ENCODE results near the gene POU2F2. TPM values are rescaled to one million over a fixed set of nuclear protein-coding genes. Genes with fewer than 3 reads are reported as not detected.

The POU2F2 gene
- total RNA-seq, 2 experiments from 2014 or later, result 43.6 to 62.8 TPM

GRCh38 chr19:42170715-42171114 is 38.5 kb upstream of the POU2F2 start:
- H3K36me3 Mint-ChIP-seq (ENCODE audit: low read depth), result no peaks in the 10 kb centered on the region

GRCh38 chr19:42169486-42170413 is 37.5 kb upstream of the POU2F2 start:
- Mint-ChIP-seq H3K27ac (no peak overlapping the region), H3K36me3 (ENCODE audit: low read depth) (no peaks in the 10 kb centered on the region), H3K4me1 (no peaks in the 10 kb centered on the region), H3K9me3 (ENCODE audit: low read depth) (no peaks in the 10 kb centered on the region), H3K4me3 (no peak overlapping the region), H3K27me3 (peaks cover 4% of the 10 kb centered on the region)
- ChIA-PET POLR2A (no interaction called here), CTCF (no interaction called here)
- DNase-seq (no peak), ATAC-seq (no peak)
- intact Hi-C loops (cut with DNase I, micrococcal nuclease), result no loop called here

More at GRCh38 chr19:42170715-42171114, 38.5 kb upstream of the POU2F2 start:
- intact Hi-C loops (cut with DNase I, micrococcal nuclease), result no loop called here
- ChIA-PET POLR2A (no interaction called here), CTCF (no interaction called here)
- Mint-ChIP-seq H3K4me3 (no peak overlapping the region), H3K4me1 (peaks cover 8% of the 10 kb centered on the region), H3K27me3 (peaks cover 13% of the 10 kb centered on the region), H3K9me3 (ENCODE audit: low read depth) (no peaks in the 10 kb centered on the region), H3K27ac (no peak overlapping the region)
- ATAC-seq (no peak), DNase-seq (no peak)

- no peaks in the 10 kb centered on the region for H3K36me3 Mint-ChIP-seq (ENCODE audit: low read depth)
- DNase-seq, result no peak
- POLR2A ChIA-PET, result no interaction called here
- no peak for ATAC-seq
- CTCF ChIA-PET, result interaction anchor here (0.6 to 0.8 kb wide), 2 partner anchors 18 to 48 kb away, joined by 3 read pairs; no protein-coding TSS in a partner anchor
- H3K27me3 Mint-ChIP-seq, result no peaks in the 10 kb centered on the region
- no peaks in the 10 kb centered on the region for H3K4me1 Mint-ChIP-seq
- no peak overlapping the region for H3K4me3 Mint-ChIP-seq
- no peaks in the 10 kb centered on the region for H3K9me3 Mint-ChIP-seq (ENCODE audit: low read depth)
- no peak overlapping the region for H3K27ac Mint-ChIP-seq
- intact Hi-C loops (cut with DNase I, micrococcal nuclease), result no loop called here
Observed at GRCh38 chr19:42168206-42168605, 36.0 kb upstream of the POU2F2 start.

GRCh38 chr19:42166316-42166715 is 34.1 kb upstream of the POU2F2 start:
- DNase-seq, result no peak
- Mint-ChIP-seq H3K4me1 (no peaks in the 10 kb centered on the region), H3K4me3 (no peak overlapping the region), H3K27ac (no peak overlapping the region), H3K27me3 (no peaks in the 10 kb centered on the region), H3K36me3 (ENCODE audit: low read depth) (no peaks in the 10 kb centered on the region), H3K9me3 (ENCODE audit: low read depth) (no peaks in the 10 kb centered on the region)
- no peak for ATAC-seq
- POLR2A ChIA-PET, result no interaction called here
- intact Hi-C loops (cut with DNase I, micrococcal nuclease), result no loop called here
- CTCF ChIA-PET, result interaction anchor here (0.6 to 2.3 kb wide), 3 partner anchors 25 to 1121 kb away, joined by 3 to 6 read pairs (median 3); no protein-coding TSS in a partner anchor

- intact Hi-C loops (cut with DNase I, micrococcal nuclease), result no loop called here
- Mint-ChIP-seq H3K27me3 (no peaks in the 10 kb centered on the region), H3K9me3 (ENCODE audit: low read depth) (no peaks in the 10 kb centered on the region), H3K36me3 (ENCODE audit: low read depth) (no peaks in the 10 kb centered on the region), H3K4me3 (no peak overlapping the region), H3K4me1 (no peaks in the 10 kb centered on the region), H3K27ac (no peak overlapping the region)
- ChIA-PET POLR2A (no interaction called here), CTCF (interaction anchor here (0.6 to 2.3 kb wide), 5 partner anchors 18 to 278 kb away, joined by 3 to 6 read pairs (median 3); partner anchors contain the start of gene CXCL17)
- DNase-seq, result no peak
- ATAC-seq, result no peak
Observed at GRCh38 chr19:42165146-42165545, 32.9 kb upstream of the POU2F2 start.

- ChIA-PET CTCF (interaction anchor here (1.2 kb wide), 1 partner anchor 15 kb away, joined by 3 read pairs; no protein-coding TSS in a partner anchor), POLR2A (no interaction called here)
- Mint-ChIP-seq H3K4me1 (no peaks in the 10 kb centered on the region), H3K27ac (no peak overlapping the region), H3K27me3 (no peaks in the 10 kb centered on the region), H3K36me3 (ENCODE audit: low read depth) (no peaks in the 10 kb centered on the region), H3K9me3 (ENCODE audit: low read depth) (no peaks in the 10 kb centered on the region), H3K4me3 (no peak overlapping the region)
- ATAC-seq, result no peak
- no peak for DNase-seq
- intact Hi-C loops (cut with DNase I, micrococcal nuclease), result no loop called here
Observed at GRCh38 chr19:42161616-42162263, 29.5 kb upstream of the POU2F2 start.

GRCh38 chr19:42159942-42160341 is 27.7 kb upstream of the POU2F2 start:
- CTCF ChIA-PET, result interaction anchor here (0.5 to 2.1 kb wide), 3 partner anchors 16 to 1265 kb away, joined by 3 to 7 read pairs (median 3); no protein-coding TSS in a partner anchor
- H3K36me3 Mint-ChIP-seq (ENCODE audit: low read depth), result no peaks in the 10 kb centered on the region
- POLR2A ChIA-PET, result no interaction called here
- H3K4me3 Mint-ChIP-seq, result no peak overlapping the region
- H3K27me3 Mint-ChIP-seq, result no peaks in the 10 kb centered on the region
- intact Hi-C loops (cut with DNase I, micrococcal nuclease), result no loop called here
- H3K27ac Mint-ChIP-seq, result no peak overlapping the region
- ATAC-seq (no peak), DNase-seq (no peak)
- H3K4me1 Mint-ChIP-seq, result peaks cover 8% of the 10 kb centered on the region
- no peaks in the 10 kb centered on the region for H3K9me3 Mint-ChIP-seq (ENCODE audit: low read depth)

- Mint-ChIP-seq H3K9me3 (ENCODE audit: low read depth) (no peaks in the 10 kb centered on the region), H3K27ac (no peak overlapping the region), H3K4me1 (peaks cover 17% of the 10 kb centered on the region), H3K36me3 (ENCODE audit: low read depth) (no peaks in the 10 kb centered on the region), H3K4me3 (no peak overlapping the region), H3K27me3 (no peaks in the 10 kb centered on the region)
- POLR2A ChIA-PET, result no interaction called here
- DNase-seq, result no peak
- intact Hi-C loops (cut with DNase I, micrococcal nuclease), result no loop called here
- CTCF ChIA-PET, result interaction anchor here (0.6 to 2.1 kb wide), 4 partner anchors 17 to 242 kb away, joined by 3 to 7 read pairs (median 4); no protein-coding TSS in a partner anchor
- no peak for ATAC-seq
Observed at GRCh38 chr19:42158926-42159325, 26.7 kb upstream of the POU2F2 start.

- H3K36me3 Mint-ChIP-seq (ENCODE audit: low read depth), result no peaks in the 10 kb centered on the region
- ChIA-PET CTCF (interaction anchor here (1.2 kb wide), 1 partner anchor 20 kb away, joined by 3 read pairs; no protein-coding TSS in a partner anchor), POLR2A (interaction anchor here (0.6 kb wide), 1 partner anchor 19 kb away, joined by 8 read pairs; no protein-coding TSS in a partner anchor)
- DNase-seq (no peak), ATAC-seq (no peak)
- intact Hi-C loops (cut with DNase I, micrococcal nuclease), result no loop called here
- H3K9me3 Mint-ChIP-seq (ENCODE audit: low read depth), result no peaks in the 10 kb centered on the region
- H3K27ac Mint-ChIP-seq, result no peak overlapping the region
- peaks cover 17% of the 10 kb centered on the region for H3K4me1 Mint-ChIP-seq
- H3K4me3 Mint-ChIP-seq, result no peak overlapping the region
- H3K27me3 Mint-ChIP-seq, result no peaks in the 10 kb centered on the region
Observed at GRCh38 chr19:42156571-42156970, 24.3 kb upstream of the POU2F2 start.

GRCh38 chr19:42155796-42156195 is 23.6 kb upstream of the POU2F2 start:
- Mint-ChIP-seq H3K4me1 (peaks cover 17% of the 10 kb centered on the region), H3K27me3 (no peaks in the 10 kb centered on the region), H3K4me3 (no peak overlapping the region), H3K27ac (no peak overlapping the region), H3K9me3 (ENCODE audit: low read depth) (no peaks in the 10 kb centered on the region), H3K36me3 (ENCODE audit: low read depth) (no peaks in the 10 kb centered on the region)
- ATAC-seq, result no peak
- POLR2A ChIA-PET, result no interaction called here
- DNase-seq, result no peak
- CTCF ChIA-PET, result interaction anchor here (1.2 kb wide), 1 partner anchor 19 kb away, joined by 3 read pairs; no protein-coding TSS in a partner anchor
- intact Hi-C loops (cut with DNase I, micrococcal nuclease), result no loop called here

- H3K4me1 Mint-ChIP-seq, result peaks cover 17% of the 10 kb centered on the region
- no peaks in the 10 kb centered on the region for H3K9me3 Mint-ChIP-seq (ENCODE audit: low read depth)
- DNase-seq (no peak), ATAC-seq (peak; percentile 62)
- H3K27me3 Mint-ChIP-seq, result no peaks in the 10 kb centered on the region
- intact Hi-C loops (cut with DNase I, micrococcal nuclease), result no loop called here
- ChIA-PET CTCF (no interaction called here), POLR2A (no interaction called here)
- peak overlapping the region; percentile 34 for H3K27ac Mint-ChIP-seq
- H3K4me3 Mint-ChIP-seq, result peak overlapping the region; percentile 13
- no peaks in the 10 kb centered on the region for H3K36me3 Mint-ChIP-seq (ENCODE audit: low read depth)
Observed at GRCh38 chr19:42154471-42155323, 22.5 kb upstream of the POU2F2 start.

Measured in activated CD4-positive, alpha-beta T cell treated with anti-CD3 and anti-CD28 coated beads for 36 hours (primary cell).